HG02885 (cell line): ENCODE measurements around the gene OPN4.
A peak's percentile ranks its signal among the peaks of the same experiment; 100 is the strongest.

Source experiments
- ATAC-seq: cut with Tn5 transposase; IDR thresholded peaks from one replicate; pipeline ENCODE4 v1.9.1; 2021; ENCODE audit warnings: mild to moderate bottlenecking; ENCODE audit not compliant: unreplicated experiment, poor library complexity

OPN4 gene

DNA sequence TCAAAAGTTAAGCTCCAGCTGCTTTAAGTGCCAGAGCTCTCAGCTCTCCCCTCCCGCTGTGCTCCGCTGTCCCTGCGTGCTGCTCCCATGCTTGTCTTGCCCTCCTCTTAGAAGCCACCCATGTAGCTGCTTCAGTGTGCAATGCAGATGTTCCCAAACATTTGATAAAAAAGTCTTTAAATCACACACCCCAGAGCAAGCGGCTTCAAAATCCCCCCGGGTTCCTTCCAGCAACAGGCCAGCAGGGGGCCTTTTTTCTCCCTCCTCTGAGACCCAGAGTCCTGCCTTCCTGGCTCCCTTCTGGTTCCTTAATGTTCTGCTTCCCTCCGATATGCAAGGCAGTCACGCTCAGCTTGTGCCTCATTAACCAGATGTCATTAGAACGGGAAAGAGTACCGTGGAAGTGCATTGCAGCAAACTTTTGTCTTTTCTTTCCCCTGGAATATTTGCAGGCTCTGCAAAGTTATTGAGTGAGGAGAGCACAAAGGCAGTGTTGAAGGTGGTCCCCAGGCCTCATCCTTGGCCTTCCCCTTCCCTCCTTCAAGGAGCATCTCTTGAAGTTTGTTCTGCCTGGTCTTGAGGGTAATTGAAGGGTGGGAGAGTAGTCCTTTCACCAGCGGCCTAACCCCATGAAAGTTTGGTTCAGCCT, 39.5 kb downstream of the OPN4 start:
- peak; percentile 69 for ATAC-seq

- no peak for ATAC-seq
Observed at GRCh38 chr10:86698207-86698940, 44.0 kb downstream of the OPN4 start.

GRCh38 chr10:86699125-86699524, 44.8 kb downstream of the OPN4 start:
- no peak for ATAC-seq

DNA sequence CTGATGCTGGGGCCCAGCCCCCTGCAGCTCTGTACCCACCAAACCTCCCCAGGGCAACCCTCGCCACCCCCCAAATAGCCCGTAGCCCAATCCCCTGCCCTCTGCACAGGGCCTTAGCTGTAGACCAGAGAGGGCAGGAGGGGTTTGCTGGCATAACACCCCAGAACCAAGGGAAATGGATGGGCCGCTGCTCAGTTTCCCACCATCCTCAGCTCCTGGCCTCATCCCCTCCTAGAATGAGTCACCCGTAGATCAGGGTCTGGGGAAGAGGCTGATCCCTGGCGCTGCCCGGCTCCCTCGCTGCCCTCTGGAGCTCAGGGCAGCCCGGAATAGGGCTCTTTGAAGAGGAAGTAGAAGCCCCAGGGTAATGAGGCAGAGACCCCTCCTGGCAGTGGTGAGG, 45.2 kb downstream of the OPN4 start:
- ATAC-seq = no peak

GRCh38 chr10:86699991-86700840, 45.9 kb downstream of the OPN4 start:
- ATAC-seq = no peak

GRCh38 chr10:86700851-86701617, 46.7 kb downstream of the OPN4 start:
- no peak for ATAC-seq

DNA sequence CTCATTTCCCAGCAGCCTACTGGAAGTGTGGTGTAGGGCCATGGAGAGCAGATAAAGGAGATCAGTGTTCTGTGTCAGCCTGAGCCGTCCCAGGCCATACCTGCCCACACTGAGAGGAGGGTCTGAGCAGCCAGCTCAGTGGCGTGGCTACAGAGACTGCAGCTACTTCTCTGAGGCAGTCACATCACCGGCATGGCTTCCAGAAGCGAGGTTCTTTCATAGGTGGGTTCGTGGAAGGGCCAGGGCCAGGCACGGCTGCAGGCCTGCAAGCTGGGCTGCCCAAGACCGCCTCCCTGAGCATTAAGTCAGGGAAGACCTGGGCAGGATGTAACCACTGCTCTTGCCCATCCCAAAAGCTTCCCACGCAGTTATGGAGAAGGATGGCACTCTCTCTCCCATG, 48.8 kb downstream of the OPN4 start:
- ATAC-seq = no peak

GRCh38 chr10:86705139-86705538, 50.8 kb downstream of the OPN4 start:
- ATAC-seq = no peak

DNA sequence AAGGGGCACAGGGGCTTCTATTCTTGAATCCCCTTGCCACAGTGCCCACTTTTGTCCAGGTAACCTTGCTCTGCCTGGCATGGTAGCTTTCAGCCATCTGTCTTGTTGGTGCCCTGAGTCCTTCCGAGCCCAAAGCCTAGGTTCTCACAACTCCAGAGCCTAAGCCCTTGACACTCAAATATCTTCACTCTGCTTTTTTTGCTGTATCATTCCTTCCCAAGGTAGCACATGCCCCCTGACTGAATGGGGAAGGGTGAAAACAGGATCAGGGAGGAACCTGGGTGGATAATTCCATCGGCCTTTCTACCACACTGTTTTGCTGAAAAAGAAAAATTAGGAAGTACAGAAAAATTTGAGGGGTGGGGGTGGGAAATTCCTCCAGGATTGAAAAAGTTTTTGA, 51.6 kb downstream of the OPN4 start:
- no peak for ATAC-seq

DNA sequence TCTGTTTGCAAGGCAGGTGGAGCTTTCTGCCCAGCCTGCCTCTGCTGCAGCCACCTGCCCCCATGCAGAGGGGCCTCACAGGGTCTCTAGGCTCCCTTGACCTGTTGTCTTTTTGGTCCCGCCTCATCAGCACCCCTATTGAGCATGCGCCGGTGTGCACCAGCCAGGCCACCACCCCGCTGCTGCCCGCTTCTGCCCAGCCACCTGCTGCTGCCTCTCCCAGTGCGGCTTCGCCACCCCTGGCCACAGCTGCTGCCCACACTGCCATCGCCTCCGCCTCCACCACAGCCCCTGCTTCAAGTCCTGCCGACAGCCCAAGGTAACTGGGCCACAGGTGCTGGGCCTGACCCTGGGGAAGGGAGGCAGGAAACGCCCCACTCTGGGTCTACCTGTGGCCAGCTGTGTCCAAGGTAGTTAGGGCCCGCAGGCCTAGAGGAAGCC, 52.1 kb downstream of the OPN4 start:
- ATAC-seq = no peak

- no peak for ATAC-seq
Observed at GRCh38 chr10:86706977-86707376, 52.6 kb downstream of the OPN4 start.

- no peak for ATAC-seq
Observed at GRCh38 chr10:86707505-86707904, 53.2 kb downstream of the OPN4 start.

- ATAC-seq = no peak
Observed at GRCh38 chr10:86708068-86708782, 53.9 kb downstream of the OPN4 start.

DNA sequence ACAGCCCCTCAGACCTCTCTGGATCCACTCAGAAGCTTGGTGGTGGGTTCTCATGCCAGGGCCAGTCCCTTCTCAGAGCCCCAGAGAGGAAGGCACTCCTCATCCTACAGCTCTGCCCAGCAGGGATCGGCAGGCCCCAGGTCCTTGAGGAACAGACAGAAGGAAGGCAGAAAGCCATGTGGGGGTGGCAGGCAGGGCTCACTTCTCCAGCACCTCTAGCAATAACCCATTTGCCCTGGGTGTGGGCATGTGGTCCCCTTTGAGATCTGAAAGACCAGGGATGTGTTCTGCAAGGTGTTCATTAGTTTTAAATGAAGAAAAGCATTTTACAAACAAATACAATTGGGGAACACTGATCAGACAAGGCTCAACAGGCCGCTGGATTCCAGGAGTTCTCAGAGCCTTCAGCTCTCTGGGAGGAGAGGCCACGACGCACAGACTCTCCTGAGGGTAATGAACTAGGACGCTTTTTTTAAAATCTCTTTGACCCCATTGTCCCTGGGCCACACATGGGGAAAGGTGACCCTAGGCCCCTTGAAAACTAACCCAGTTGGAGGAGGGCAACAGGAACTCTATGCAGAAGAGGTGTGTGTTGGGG, 54.5 kb downstream of the OPN4 start:
- ATAC-seq = no peak

DNA sequence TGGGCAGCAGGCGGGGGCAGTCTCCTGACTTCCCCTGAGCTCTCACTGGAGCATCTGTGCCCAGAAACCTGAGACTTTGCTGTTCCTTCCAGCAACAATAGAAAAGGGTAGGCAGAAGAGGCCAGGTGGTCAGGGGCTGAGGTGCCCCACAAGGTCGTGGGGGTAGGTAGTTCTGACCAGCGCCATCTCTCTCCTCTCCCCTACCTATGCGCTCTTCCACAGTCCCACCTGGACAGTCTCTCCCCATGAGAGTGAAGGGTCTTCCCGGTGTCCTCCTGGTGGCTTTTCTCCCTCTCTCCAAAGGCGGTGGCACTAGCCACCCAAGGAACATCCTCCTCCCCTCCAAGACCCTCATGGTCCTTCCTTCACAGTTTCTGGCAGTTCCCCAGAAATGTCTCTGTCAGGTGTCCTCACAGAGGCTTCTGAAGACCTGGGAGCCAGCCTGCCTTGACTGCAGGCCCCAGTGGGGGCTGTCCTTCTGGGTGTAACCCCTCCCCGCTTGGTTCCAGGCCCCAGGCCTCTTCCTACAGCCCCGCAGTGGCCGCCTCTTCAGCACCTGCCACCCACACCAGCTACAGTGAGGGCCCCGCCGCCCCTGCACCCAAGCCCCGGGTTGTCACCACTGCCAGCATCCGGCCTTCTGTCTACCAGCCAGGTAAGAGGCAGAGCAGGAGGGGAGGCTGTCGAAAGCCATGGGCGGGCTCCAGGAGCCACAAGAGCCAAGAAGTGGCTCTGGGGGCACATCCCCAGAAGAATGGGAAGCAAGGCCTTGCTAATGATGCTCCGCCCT, 55.2 kb downstream of the OPN4 start:
- ATAC-seq = no peak

DNA sequence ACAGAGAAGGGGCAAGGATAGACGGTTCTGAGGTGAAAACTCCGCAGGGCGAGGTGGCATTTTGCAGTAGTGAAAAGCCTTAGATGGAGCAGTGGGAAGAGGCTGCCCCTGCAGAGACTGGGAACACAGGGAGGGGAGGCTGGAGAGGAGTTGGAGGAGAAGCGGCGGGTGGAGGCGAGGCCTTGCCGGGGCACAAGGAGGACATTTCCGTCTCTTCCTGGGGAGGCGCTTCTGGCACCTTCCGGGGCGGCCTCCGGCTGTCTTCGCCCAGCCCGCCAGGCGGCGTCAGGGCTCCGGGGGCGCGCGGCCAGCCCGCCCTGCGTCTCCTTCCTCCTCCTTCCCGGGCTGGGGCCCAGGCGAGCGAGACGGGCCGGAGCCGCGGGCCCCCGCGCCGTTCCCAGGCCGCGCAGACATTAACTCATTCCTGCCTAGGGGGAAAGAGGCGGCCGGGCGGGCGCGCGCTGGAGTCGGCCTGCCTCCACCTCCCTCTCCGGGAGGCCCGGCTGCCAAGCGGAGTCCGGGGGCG, 56.7 kb downstream of the OPN4 start:
- peak; percentile 87 for ATAC-seq

DNA sequence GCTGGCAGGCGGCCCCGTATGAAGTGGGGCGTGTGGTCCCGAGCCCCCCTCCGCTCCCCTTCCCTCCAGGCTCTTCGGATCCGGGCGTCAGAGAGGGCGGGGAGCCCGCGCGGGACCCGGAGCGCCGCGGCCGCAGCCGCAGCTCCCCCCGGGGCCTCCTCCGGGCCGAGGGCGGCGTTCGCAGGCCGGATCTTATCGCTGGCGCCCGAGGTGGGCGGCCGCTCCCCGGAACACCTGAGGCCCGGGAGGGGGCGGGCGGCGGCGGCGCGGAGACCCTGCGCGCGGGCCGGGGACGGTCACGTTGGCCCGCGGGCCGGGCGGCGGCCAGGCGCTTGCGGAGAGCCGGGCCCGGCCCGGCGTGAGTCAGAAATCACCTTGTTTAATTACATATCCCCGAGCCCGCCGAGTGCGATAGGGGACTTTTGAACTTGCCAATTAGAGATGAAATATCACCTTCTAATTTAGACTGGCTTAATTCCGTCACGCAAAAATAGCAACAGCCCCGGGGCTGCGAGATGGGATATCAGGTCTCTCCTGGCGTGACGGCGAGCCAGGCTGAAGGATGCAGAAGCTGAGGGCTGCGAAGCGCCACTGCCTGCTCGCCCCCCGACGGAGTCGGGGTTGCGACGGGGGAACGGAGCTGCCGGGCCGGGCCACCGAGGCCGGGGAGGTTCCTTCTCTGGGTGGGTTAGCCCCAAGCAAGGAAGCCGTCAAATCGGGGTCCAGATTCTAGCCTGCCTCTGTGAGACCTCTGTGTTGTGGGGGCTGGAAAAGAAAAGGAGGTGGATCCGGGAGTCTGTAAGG, 57.4 kb downstream of the OPN4 start:
- peak; percentile 55 for ATAC-seq

DNA sequence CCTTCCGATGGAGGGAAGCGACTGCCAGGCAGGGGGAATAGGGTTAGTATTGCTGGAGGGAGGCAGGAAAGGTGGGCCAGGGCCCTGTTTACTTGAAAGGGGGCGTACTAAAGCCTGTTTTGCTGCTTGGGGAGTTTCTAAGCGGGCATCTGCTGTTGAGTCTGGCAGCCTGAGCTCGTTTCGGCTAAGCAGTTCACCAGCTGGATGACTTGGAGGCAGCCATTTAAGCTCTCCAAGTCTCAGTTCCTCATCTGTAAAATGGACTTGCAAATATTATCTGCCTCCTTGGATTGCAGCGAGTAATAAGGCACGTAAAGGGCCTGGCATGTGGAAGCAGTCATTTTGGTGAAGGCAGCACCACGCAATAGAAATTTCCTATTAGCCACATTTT, 58.0 kb downstream of the OPN4 start:
- peak; percentile 20 for ATAC-seq
